Activated naive CD8-positive, alpha-beta T cell treated with anti-CD3 and anti-CD28 coated beads, Interleukin-2, amount 50 U/mL, for 24 hours (primary cell): ENCODE results near the gene PAPPA.

Source experiments
- ATAC-seq: fragments of 150-1000 bp; cut with Tn5 transposase; one replicate; pipeline ENCODE4 v1.10.0; 2021
- DNase-seq: peaks from one replicate; pipeline ENCODE4 v3.0.0; 2021
- H3K27ac Mint-ChIP-seq: one replicate; pipeline ENCODE4 v1.8.0; 2021; ENCODE audit warnings: mild to moderate bottlenecking, mixed read lengths
- H3K27me3 Mint-ChIP-seq: one replicate; pipeline ENCODE4 v1.8.0; 2021; ENCODE audit warnings: mixed read lengths
- H3K36me3 Mint-ChIP-seq: one replicate; pipeline ENCODE4 v1.8.0; 2021; ENCODE audit warnings: low read depth, mixed read lengths
- H3K4me1 Mint-ChIP-seq: one replicate; pipeline ENCODE4 v1.8.0; 2021; ENCODE audit warnings: mixed read lengths
- H3K4me3 Mint-ChIP-seq: one replicate; pipeline ENCODE4 v1.8.0; 2021; ENCODE audit warnings: mild to moderate bottlenecking, moderate library complexity, mixed read lengths
- H3K9me3 Mint-ChIP-seq: one replicate; pipeline ENCODE4 v1.8.0; 2021; ENCODE audit warnings: mixed read lengths

PAPPA gene

GRCh38 chr9:116425244-116425643 is 271.7 kb downstream of the PAPPA start:
- peaks cover 8% of the 10 kb centered on the region for H3K36me3 Mint-ChIP-seq
- DNase-seq: no peak

GRCh38 chr9:116430849-116431248 is 277.3 kb downstream of the PAPPA start:
- no peak overlapping the region for H3K4me3 Mint-ChIP-seq

More at GRCh38 chr9:116425244-116425643, 271.7 kb downstream of the PAPPA start:
- no peak overlapping the region for H3K27ac Mint-ChIP-seq
- no peak overlapping the region for H3K4me3 Mint-ChIP-seq
- ATAC-seq: no peak
- H3K4me1 Mint-ChIP-seq: no peaks in the 10 kb centered on the region
- no peaks in the 10 kb centered on the region for H3K9me3 Mint-ChIP-seq
- no peaks in the 10 kb centered on the region for H3K27me3 Mint-ChIP-seq

GRCh38 chr9:116432051-116432450 is 278.5 kb downstream of the PAPPA start:
- ATAC-seq (no peak), DNase-seq (no peak)
- Mint-ChIP-seq H3K36me3 (peaks cover 2% of the 10 kb centered on the region), H3K4me3 (no peak overlapping the region), H3K27me3 (no peaks in the 10 kb centered on the region), H3K27ac (no peak overlapping the region), H3K9me3 (no peaks in the 10 kb centered on the region), H3K4me1 (no peaks in the 10 kb centered on the region)

More at GRCh38 chr9:116430849-116431248, 277.3 kb downstream of the PAPPA start:
- Mint-ChIP-seq H3K27ac (no peak overlapping the region), H3K4me1 (no peaks in the 10 kb centered on the region), H3K9me3 (no peaks in the 10 kb centered on the region), H3K36me3 (peaks cover 2% of the 10 kb centered on the region), H3K27me3 (no peaks in the 10 kb centered on the region)
- ATAC-seq: no peak
- no peak for DNase-seq

- Mint-ChIP-seq H3K27ac (no peak overlapping the region), H3K36me3 (peaks cover 5% of the 10 kb centered on the region), H3K9me3 (no peaks in the 10 kb centered on the region), H3K27me3 (no peaks in the 10 kb centered on the region), H3K4me3 (no peak overlapping the region), H3K4me1 (no peaks in the 10 kb centered on the region)
- ATAC-seq (no peak), DNase-seq (no peak)
Observed at GRCh38 chr9:116434314-116434713, 280.7 kb downstream of the PAPPA start.

- H3K27me3 Mint-ChIP-seq: no peaks in the 10 kb centered on the region
- H3K9me3 Mint-ChIP-seq: no peaks in the 10 kb centered on the region
- no peaks in the 10 kb centered on the region for H3K4me1 Mint-ChIP-seq
- ATAC-seq (no peak), DNase-seq (no peak)
- H3K36me3 Mint-ChIP-seq: peaks cover 17% of the 10 kb centered on the region
- no peak overlapping the region for H3K4me3 Mint-ChIP-seq
- no peak overlapping the region for H3K27ac Mint-ChIP-seq
Observed at GRCh38 chr9:116435706-116436105, 282.1 kb downstream of the PAPPA start.

- no peak overlapping the region for H3K4me3 Mint-ChIP-seq
- H3K4me1 Mint-ChIP-seq: no peaks in the 10 kb centered on the region
- H3K9me3 Mint-ChIP-seq: no peaks in the 10 kb centered on the region
- DNase-seq: no peak
- no peak overlapping the region for H3K27ac Mint-ChIP-seq
- H3K27me3 Mint-ChIP-seq: no peaks in the 10 kb centered on the region
- peaks cover 17% of the 10 kb centered on the region for H3K36me3 Mint-ChIP-seq
- ATAC-seq: no peak
Observed at GRCh38 chr9:116436121-116436520, 282.5 kb downstream of the PAPPA start.

- Mint-ChIP-seq H3K27ac (no peak overlapping the region), H3K27me3 (no peaks in the 10 kb centered on the region)
Observed at GRCh38 chr9:116437411-116438370, 284.1 kb downstream of the PAPPA start.

GRCh38 chr9:116442528-116442927 is 288.9 kb downstream of the PAPPA start:
- H3K27me3 Mint-ChIP-seq: no peaks in the 10 kb centered on the region
- peaks cover 18% of the 10 kb centered on the region for H3K36me3 Mint-ChIP-seq
- no peaks in the 10 kb centered on the region for H3K4me1 Mint-ChIP-seq
- no peaks in the 10 kb centered on the region for H3K9me3 Mint-ChIP-seq
- no peak overlapping the region for H3K27ac Mint-ChIP-seq
- ATAC-seq (no peak), DNase-seq (no peak)
- H3K4me3 Mint-ChIP-seq: no peak overlapping the region

More at GRCh38 chr9:116437411-116438370, 284.1 kb downstream of the PAPPA start:
- Mint-ChIP-seq H3K9me3 (no peaks in the 10 kb centered on the region), H3K36me3 (peaks cover 21% of the 10 kb centered on the region), H3K4me1 (no peaks in the 10 kb centered on the region), H3K4me3 (no peak overlapping the region)
- ATAC-seq: no peak
- DNase-seq: no peak

- H3K27me3 Mint-ChIP-seq: no peaks in the 10 kb centered on the region
- no peaks in the 10 kb centered on the region for H3K36me3 Mint-ChIP-seq
- no peaks in the 10 kb centered on the region for H3K9me3 Mint-ChIP-seq
- H3K4me3 Mint-ChIP-seq: no peak overlapping the region
- ATAC-seq: no peak
- no peak for DNase-seq
- H3K27ac Mint-ChIP-seq: no peak overlapping the region
- H3K4me1 Mint-ChIP-seq: no peaks in the 10 kb centered on the region
Observed at GRCh38 chr9:116447934-116448333, 294.3 kb downstream of the PAPPA start.

- no peaks in the 10 kb centered on the region for H3K9me3 Mint-ChIP-seq
- no peaks in the 10 kb centered on the region for H3K36me3 Mint-ChIP-seq
- H3K4me3 Mint-ChIP-seq: no peak overlapping the region
- no peak overlapping the region for H3K27ac Mint-ChIP-seq
- no peak for ATAC-seq
- H3K27me3 Mint-ChIP-seq: no peaks in the 10 kb centered on the region
- H3K4me1 Mint-ChIP-seq: no peaks in the 10 kb centered on the region
- DNase-seq: no peak
Observed at GRCh38 chr9:116448431-116448830, 294.8 kb downstream of the PAPPA start.

GRCh38 chr9:116449949-116450348 is 296.4 kb downstream of the PAPPA start:
- ATAC-seq: no peak
- no peak for DNase-seq
- Mint-ChIP-seq H3K4me3 (no peak overlapping the region), H3K27ac (no peak overlapping the region), H3K9me3 (no peaks in the 10 kb centered on the region), H3K4me1 (no peaks in the 10 kb centered on the region), H3K36me3 (peaks cover 2% of the 10 kb centered on the region), H3K27me3 (no peaks in the 10 kb centered on the region)

GRCh38 chr9:116450378-116451139 is 297.0 kb downstream of the PAPPA start:
- no peaks in the 10 kb centered on the region for H3K4me1 Mint-ChIP-seq
- no peaks in the 10 kb centered on the region for H3K9me3 Mint-ChIP-seq
- H3K36me3 Mint-ChIP-seq: peaks cover 2% of the 10 kb centered on the region
- DNase-seq: no peak
- H3K4me3 Mint-ChIP-seq: no peak overlapping the region
- no peak overlapping the region for H3K27ac Mint-ChIP-seq
- H3K27me3 Mint-ChIP-seq: no peaks in the 10 kb centered on the region
- ATAC-seq: no peak

GRCh38 chr9:116451500-116452115 is 298.0 kb downstream of the PAPPA start:
- peaks cover 2% of the 10 kb centered on the region for H3K36me3 Mint-ChIP-seq
- DNase-seq: no peak
- no peaks in the 10 kb centered on the region for H3K27me3 Mint-ChIP-seq
- no peak overlapping the region for H3K27ac Mint-ChIP-seq
- peaks cover 8% of the 10 kb centered on the region for H3K9me3 Mint-ChIP-seq
- no peaks in the 10 kb centered on the region for H3K4me1 Mint-ChIP-seq
- ATAC-seq: no peak
- H3K4me3 Mint-ChIP-seq: no peak overlapping the region
